Measurements from ENCODE around the gene ATF6B. TPM values are rescaled to one million over a fixed set of nuclear protein-coding genes. Genes with fewer than 3 reads are reported as not detected.

ATF6B gene
- total RNA-seq, 1 experiment from 2014 or later, result 45.3 TPM

- H3K18ac ChIP-seq (ENCODE audit: insufficient read length, low read depth, low read length), result no peak overlapping the region
- H4K20me1 ChIP-seq (ENCODE audit: control insufficient read depth, insufficient read depth, insufficient read length), result no peaks in the 10 kb centered on the region
- H3K27me3 ChIP-seq (ENCODE audit: insufficient read depth, low read length), result no peaks in the 10 kb centered on the region
- Mint-ChIP-seq H3K27me3 (ENCODE audit: low read depth) (peaks cover 4% of the 10 kb centered on the region), H3K36me3 (ENCODE audit: insufficient read depth in 1 of 3, low read depth in 3 of 3) (no peaks in the 10 kb centered on the region; a peak in 1 of 7 replicates), H3K4me1 (peaks cover 6 to 11% of the 10 kb centered on the region in 2 experiments), H3K9me3 (no peaks in the 10 kb centered on the region), H3K27ac (no peak overlapping the region; a peak in 1 of 7 replicates), H3K4me3 (no peak overlapping the region)
- no peak overlapping the region for H2BK12ac ChIP-seq (ENCODE audit: insufficient read length, low read depth, low read length)
- H2AK5ac ChIP-seq (ENCODE audit: insufficient read length, low read length), result no peak overlapping the region
- DNase-seq, result no peak
- no peak overlapping the region for H3K4ac ChIP-seq (ENCODE audit: low read depth, low read length)
- no peak overlapping the region for H3K23ac ChIP-seq (ENCODE audit: insufficient read length, low read depth, low read length)
- no peaks in the 10 kb centered on the region for H3K23me2 ChIP-seq (ENCODE audit: insufficient read length, low read depth, low read length, poor library complexity, severe bottlenecking)
- no peak overlapping the region for H2BK20ac ChIP-seq (ENCODE audit: low read depth, low read length, poor library complexity, severe bottlenecking)
- no peak overlapping the region for H2AFZ ChIP-seq (ENCODE audit: low read length)
- H4K8ac ChIP-seq (replicated peaks; ENCODE audit: insufficient read length, low read depth, low read length), result no peak overlapping the region
- no CpG with 5 or more reads among the region's 8 CpGs for WGBS (ENCODE audit: extremely low coverage, insufficient read length, low lambda C conversion rate)
- no peaks in the 10 kb centered on the region for H3K9me3 ChIP-seq (ENCODE audit: control insufficient read depth, low read depth, low read length)
- no peak overlapping the region for H3K27ac ChIP-seq (ENCODE audit: insufficient read length, low read depth, low read length)
- H4K91ac ChIP-seq (ENCODE audit: insufficient read length, low read depth, low read length), result no peak overlapping the region
- no peaks in the 10 kb centered on the region for H3K4me1 ChIP-seq (ENCODE audit: insufficient read depth, low read length)
- H3K14ac ChIP-seq (ENCODE audit: insufficient read depth, low read length), result no peak overlapping the region
- H2BK5ac ChIP-seq (ENCODE audit: insufficient read length, low read length), result no peak overlapping the region
- no peak overlapping the region for H3K9ac ChIP-seq (ENCODE audit: extremely low read depth, insufficient read length, low read length)
- H4K5ac ChIP-seq (ENCODE audit: insufficient read length, low read depth, low read length), result no peak overlapping the region
- H3T11ph ChIP-seq (ENCODE audit: low read length), result no peak overlapping the region
- TF ChIP-seq CTCF (conservative IDR thresholded peaks at IDR 0.05), result no peak
- no peak overlapping the region for H3K56ac ChIP-seq (ENCODE audit: insufficient read length, low read depth, low read length)
- H3K4me2 ChIP-seq (ENCODE audit: insufficient read depth, insufficient read length, low read length), result no peak overlapping the region
- no peak overlapping the region for H2BK15ac ChIP-seq (ENCODE audit: low read depth, low read length)
- no peaks in the 10 kb centered on the region for H3K79me2 ChIP-seq (ENCODE audit: insufficient read depth, low read length)
- H3K79me1 ChIP-seq (ENCODE audit: insufficient read depth, low read depth, low read length, poor library complexity, severe bottlenecking), result no peaks in the 10 kb centered on the region
- no peak overlapping the region for H2BK120ac ChIP-seq (ENCODE audit: low read depth, low read length, poor library complexity, severe bottlenecking)
Observed at GRCh38 chr6:32092760-32093497, 35.1 kb downstream of the ATF6B start.

All from H9 (cell line).